NCI-H1417 (cell line): ENCODE data around the gene SEPTIN8.

Experiments
- DNase-seq, 3 experiments: peaks; one replicate each; lab custom pipeline; 2025; lab: John Stamatoyannopoulos, UW

Gene SEPTIN8

GRCh38 chr5:132782101-132782500 lies 5.1 kb upstream of the SEPTIN8 start:
- no peak for DNase-seq

GRCh38 chr5:132781029-132781428 lies 4.0 kb upstream of the SEPTIN8 start:
- DNase-seq: no peak

- no peak for DNase-seq
Observed at GRCh38 chr5:132780577-132780976, 3.5 kb upstream of the SEPTIN8 start.

GRCh38 chr5:132779961-132780360 lies 2.9 kb upstream of the SEPTIN8 start:
- DNase-seq: no peak

GRCh38 chr5:132778856-132779255 lies 1.8 kb upstream of the SEPTIN8 start:
- DNase-seq: no peak

GRCh38 chr5:132778129-132778528 lies 1.1 kb upstream of the SEPTIN8 start:
- DNase-seq: no peak

GRCh38 chr5:132776938-132777208 lies 166 bp downstream of the SEPTIN8 start:
- DNase-seq: no peak

- DNase-seq: peak in 2 of 3 experiments; percentile 38 to 42
Observed at GRCh38 chr5:132776131-132776937, 705 bp downstream of the SEPTIN8 start.

- no peak for DNase-seq
Observed at GRCh38 chr5:132775476-132775961, 1.5 kb downstream of the SEPTIN8 start.

- no peak for DNase-seq
Observed at GRCh38 chr5:132774896-132775295, 2.1 kb downstream of the SEPTIN8 start.

GRCh38 chr5:132774406-132774805 lies 2.6 kb downstream of the SEPTIN8 start:
- DNase-seq: no peak

- no peak for DNase-seq
Observed at GRCh38 chr5:132773601-132774355, 3.3 kb downstream of the SEPTIN8 start.

GRCh38 chr5:132773114-132773513 lies 3.9 kb downstream of the SEPTIN8 start:
- no peak for DNase-seq

- DNase-seq: no peak
Observed at GRCh38 chr5:132772291-132773070, 4.6 kb downstream of the SEPTIN8 start.

GRCh38 chr5:132771503-132771998 lies 5.5 kb downstream of the SEPTIN8 start:
- no peak for DNase-seq

GRCh38 chr5:132770476-132771159 lies 6.4 kb downstream of the SEPTIN8 start:
- DNase-seq: no peak

- no peak for DNase-seq
Observed at GRCh38 chr5:132768485-132768868, 8.6 kb downstream of the SEPTIN8 start.

GRCh38 chr5:132767150-132767549 lies 9.9 kb downstream of the SEPTIN8 start:
- DNase-seq: no peak

GRCh38 chr5:132766806-132767055 lies 10.3 kb downstream of the SEPTIN8 start:
- DNase-seq: no peak

GRCh38 chr5:132766020-132766805 lies 10.8 kb downstream of the SEPTIN8 start:
- DNase-seq: no peak

GRCh38 chr5:132765311-132766019 lies 11.6 kb downstream of the SEPTIN8 start:
- DNase-seq: no peak
